ENCODE measurements around the gene FMN2.

FMN2 gene

DNA sequence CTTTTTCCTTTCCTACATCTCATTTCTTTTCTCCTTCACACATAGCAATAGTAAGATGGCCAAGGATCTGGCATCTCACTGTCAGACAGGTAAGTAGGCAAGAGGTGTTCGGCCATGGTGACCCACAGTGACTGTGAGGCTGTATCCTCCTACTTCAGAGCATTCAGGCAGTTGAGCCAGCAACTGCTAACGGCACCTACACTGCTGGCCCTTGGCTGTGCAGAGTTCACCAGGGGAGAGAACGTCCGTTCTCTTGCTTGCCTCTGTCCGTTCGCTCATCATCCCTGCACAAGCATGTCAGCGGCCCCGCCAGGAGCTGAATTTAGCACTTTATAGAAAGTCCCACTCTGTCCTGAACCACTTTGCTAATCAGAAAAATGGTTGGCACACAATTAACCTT lies 406.7 kb downstream of the FMN2 start:
- peak; percentile 4; the same call in 1 of the 3 replicates for ATAC-seq
- TF ChIP-seq, protein P1, sequence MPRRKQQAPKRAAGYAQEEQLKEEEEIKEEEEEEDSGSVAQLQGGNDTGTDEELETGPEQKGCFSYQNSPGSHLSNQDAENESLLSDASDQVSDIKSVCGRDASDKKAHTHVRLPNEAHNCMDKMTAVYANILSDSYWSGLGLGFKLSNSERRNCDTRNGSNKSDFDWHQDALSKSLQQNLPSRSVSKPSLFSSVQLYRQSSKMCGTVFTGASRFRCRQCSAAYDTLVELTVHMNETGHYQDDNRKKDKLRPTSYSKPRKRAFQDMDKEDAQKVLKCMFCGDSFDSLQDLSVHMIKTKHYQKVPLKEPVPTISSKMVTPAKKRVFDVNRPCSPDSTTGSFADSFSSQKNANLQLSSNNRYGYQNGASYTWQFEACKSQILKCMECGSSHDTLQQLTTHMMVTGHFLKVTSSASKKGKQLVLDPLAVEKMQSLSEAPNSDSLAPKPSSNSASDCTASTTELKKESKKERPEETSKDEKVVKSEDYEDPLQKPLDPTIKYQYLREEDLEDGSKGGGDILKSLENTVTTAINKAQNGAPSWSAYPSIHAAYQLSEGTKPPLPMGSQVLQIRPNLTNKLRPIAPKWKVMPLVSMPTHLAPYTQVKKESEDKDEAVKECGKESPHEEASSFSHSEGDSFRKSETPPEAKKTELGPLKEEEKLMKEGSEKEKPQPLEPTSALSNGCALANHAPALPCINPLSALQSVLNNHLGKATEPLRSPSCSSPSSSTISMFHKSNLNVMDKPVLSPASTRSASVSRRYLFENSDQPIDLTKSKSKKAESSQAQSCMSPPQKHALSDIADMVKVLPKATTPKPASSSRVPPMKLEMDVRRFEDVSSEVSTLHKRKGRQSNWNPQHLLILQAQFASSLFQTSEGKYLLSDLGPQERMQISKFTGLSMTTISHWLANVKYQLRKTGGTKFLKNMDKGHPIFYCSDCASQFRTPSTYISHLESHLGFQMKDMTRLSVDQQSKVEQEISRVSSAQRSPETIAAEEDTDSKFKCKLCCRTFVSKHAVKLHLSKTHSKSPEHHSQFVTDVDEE (CRISPR knock-in tag; IDR thresholded peaks at IDR 0.05): no peak
- TF ChIP-seq ZC3H10 (CRISPR knock-in tag; IDR thresholded peaks at IDR 0.05) (no peak), TCF4 (CRISPR knock-in tag; IDR thresholded peaks at IDR 0.05; ENCODE audit: borderline replicate concordance) (no peak), ARNTL (CRISPR knock-in tag; IDR thresholded peaks at IDR 0.05; ENCODE audit: borderline replicate concordance, low read depth) (no peak), ZNF8 (CRISPR knock-in tag; IDR thresholded peaks at IDR 0.05) (no peak), ZNF70 (CRISPR knock-in tag; IDR thresholded peaks at IDR 0.05) (no peak), BACH2 (CRISPR knock-in tag; IDR thresholded peaks at IDR 0.05; ENCODE audit: borderline replicate concordance) (no peak), OSR1 (CRISPR knock-in tag; IDR thresholded peaks at IDR 0.05) (no peak), CSDC2 (CRISPR knock-in tag; IDR thresholded peaks at IDR 0.05) (no peak), TOX (CRISPR knock-in tag; IDR thresholded peaks at IDR 0.05; ENCODE audit: borderline replicate concordance) (no peak), GLIS3 (CRISPR knock-in tag; IDR thresholded peaks at IDR 0.05) (no peak), SNAI2 (CRISPR knock-in tag; IDR thresholded peaks at IDR 0.05) (no peak), ZNF565 (CRISPR knock-in tag; conservative IDR thresholded peaks at IDR 0.05; ENCODE audit: low read depth) (no peak)
- TF ChIP-seq, protein P2, sequence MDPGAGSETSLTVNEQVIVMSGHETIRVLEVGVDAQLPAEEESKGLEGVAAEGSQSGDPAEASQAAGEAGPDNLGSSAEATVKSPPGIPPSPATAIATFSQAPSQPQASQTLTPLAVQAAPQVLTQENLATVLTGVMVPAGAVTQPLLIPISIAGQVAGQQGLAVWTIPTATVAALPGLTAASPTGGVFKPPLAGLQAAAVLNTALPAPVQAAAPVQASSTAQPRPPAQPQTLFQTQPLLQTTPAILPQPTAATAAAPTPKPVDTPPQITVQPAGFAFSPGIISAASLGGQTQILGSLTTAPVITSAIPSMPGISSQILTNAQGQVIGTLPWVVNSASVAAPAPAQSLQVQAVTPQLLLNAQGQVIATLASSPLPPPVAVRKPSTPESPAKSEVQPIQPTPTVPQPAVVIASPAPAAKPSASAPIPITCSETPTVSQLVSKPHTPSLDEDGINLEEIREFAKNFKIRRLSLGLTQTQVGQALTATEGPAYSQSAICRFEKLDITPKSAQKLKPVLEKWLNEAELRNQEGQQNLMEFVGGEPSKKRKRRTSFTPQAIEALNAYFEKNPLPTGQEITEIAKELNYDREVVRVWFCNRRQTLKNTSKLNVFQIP (CRISPR knock-in tag; IDR thresholded peaks at IDR 0.05; ENCODE audit: borderline replicate concordance, low read depth): no peak

DNA sequence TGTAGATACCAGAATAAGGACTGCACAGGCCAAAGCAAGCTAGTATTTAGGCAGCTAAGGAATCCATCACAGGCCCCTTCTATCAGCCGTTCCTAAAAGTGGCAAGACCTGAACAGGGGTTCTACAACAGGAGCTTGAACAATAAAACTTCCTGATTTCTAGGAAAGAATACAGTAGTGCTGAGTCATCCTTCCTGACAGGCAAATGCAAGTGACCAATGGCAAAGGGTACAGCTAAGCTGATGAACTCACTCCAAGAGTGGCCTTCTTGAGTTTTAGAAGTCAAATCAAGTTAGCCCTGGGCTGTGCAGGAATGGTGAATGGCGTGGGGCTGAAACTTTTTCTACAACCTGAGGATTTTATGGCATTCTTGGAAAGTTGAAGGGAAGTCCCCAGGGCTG lies 407.3 kb downstream of the FMN2 start:
- peak; percentile 78 for ATAC-seq

DNA sequence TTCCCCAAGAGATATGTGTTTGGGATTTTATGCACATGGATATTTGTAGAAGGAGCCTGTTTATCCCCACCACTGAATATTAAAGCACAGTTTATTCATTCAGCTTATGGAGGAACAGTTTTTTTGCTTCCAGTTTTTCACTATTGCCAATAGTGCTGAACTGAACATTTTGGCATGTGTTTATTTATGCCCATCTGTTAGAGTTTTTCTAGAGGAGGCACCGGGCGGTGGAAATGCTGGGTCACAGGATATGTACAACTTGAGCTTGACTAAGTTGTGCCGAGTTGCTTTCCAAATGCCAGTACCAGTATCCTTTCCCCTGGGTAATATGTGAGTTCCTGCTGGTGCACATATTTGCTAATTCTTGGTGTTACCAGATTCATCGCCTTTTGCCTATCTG lies 409.0 kb downstream of the FMN2 start:
- TF ChIP-seq ESRRG (CRISPR knock-in tag; IDR thresholded peaks at IDR 0.05) (no peak), BACH2 (CRISPR knock-in tag; IDR thresholded peaks at IDR 0.05; ENCODE audit: borderline replicate concordance) (no peak), ZNF8 (CRISPR knock-in tag; IDR thresholded peaks at IDR 0.05) (no peak), ZFP3 (CRISPR knock-in tag; IDR thresholded peaks at IDR 0.05) (no peak), ZC3H10 (CRISPR knock-in tag; IDR thresholded peaks at IDR 0.05) (no peak), ZNF70 (CRISPR knock-in tag; IDR thresholded peaks at IDR 0.05) (no peak), TOX (CRISPR knock-in tag; IDR thresholded peaks at IDR 0.05; ENCODE audit: borderline replicate concordance) (no peak), OSR1 (CRISPR knock-in tag; IDR thresholded peaks at IDR 0.05) (no peak)
- TF ChIP-seq, protein P2 (CRISPR knock-in tag; IDR thresholded peaks at IDR 0.05; ENCODE audit: borderline replicate concordance, low read depth): no peak
- TF ChIP-seq, protein P3, sequence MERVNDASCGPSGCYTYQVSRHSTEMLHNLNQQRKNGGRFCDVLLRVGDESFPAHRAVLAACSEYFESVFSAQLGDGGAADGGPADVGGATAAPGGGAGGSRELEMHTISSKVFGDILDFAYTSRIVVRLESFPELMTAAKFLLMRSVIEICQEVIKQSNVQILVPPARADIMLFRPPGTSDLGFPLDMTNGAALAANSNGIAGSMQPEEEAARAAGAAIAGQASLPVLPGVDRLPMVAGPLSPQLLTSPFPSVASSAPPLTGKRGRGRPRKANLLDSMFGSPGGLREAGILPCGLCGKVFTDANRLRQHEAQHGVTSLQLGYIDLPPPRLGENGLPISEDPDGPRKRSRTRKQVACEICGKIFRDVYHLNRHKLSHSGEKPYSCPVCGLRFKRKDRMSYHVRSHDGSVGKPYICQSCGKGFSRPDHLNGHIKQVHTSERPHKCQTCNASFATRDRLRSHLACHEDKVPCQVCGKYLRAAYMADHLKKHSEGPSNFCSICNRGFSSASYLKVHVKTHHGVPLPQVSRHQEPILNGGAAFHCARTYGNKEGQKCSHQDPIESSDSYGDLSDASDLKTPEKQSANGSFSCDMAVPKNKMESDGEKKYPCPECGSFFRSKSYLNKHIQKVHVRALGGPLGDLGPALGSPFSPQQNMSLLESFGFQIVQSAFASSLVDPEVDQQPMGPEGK (CRISPR knock-in tag; IDR thresholded peaks at IDR 0.05; ENCODE audit: borderline replicate concordance): no peak
- TF ChIP-seq, protein P4, sequence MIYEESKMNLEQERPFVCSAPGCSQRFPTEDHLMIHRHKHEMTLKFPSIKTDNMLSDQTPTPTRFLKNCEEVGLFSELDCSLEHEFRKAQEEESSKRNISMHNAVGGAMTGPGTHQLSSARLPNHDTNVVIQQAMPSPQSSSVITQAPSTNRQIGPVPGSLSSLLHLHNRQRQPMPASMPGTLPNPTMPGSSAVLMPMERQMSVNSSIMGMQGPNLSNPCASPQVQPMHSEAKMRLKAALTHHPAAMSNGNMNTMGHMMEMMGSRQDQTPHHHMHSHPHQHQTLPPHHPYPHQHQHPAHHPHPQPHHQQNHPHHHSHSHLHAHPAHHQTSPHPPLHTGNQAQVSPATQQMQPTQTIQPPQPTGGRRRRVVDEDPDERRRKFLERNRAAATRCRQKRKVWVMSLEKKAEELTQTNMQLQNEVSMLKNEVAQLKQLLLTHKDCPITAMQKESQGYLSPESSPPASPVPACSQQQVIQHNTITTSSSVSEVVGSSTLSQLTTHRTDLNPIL (CRISPR knock-in tag; IDR thresholded peaks at IDR 0.05; ENCODE audit: low read depth): no peak
- no peak for ATAC-seq

More for the DNA sequence above, 407.3 kb downstream of the FMN2 start:
- TF ChIP-seq ESRRG (CRISPR knock-in tag; IDR thresholded peaks at IDR 0.05) (no peak), ZNF8 (CRISPR knock-in tag; IDR thresholded peaks at IDR 0.05) (no peak), RARB (CRISPR knock-in tag; IDR thresholded peaks at IDR 0.05) (no peak), TOX (CRISPR knock-in tag; IDR thresholded peaks at IDR 0.05; ENCODE audit: borderline replicate concordance) (peak; percentile 38; the same call in 1 of the 2 replicates), ISL1 (CRISPR knock-in tag; IDR thresholded peaks at IDR 0.05) (no peak), ARNTL (CRISPR knock-in tag; IDR thresholded peaks at IDR 0.05; ENCODE audit: borderline replicate concordance, low read depth) (no peak)
- TF ChIP-seq, protein P1 (CRISPR knock-in tag; IDR thresholded peaks at IDR 0.05): no peak
